Neural cell (in vitro differentiated cells): ENCODE measurements around the gene SLC39A7. TPM values are rescaled to one million over a fixed set of nuclear protein-coding genes. Genes with fewer than 3 reads are reported as not detected.

Source experiments
- H2AFZ ChIP-seq: fragments of 200-600, 300-800 bp; sonication (generic), shearing (Covaris generic); 2 replicates; pipeline ENCODE4 v1.6.0; 2014; ENCODE audit warnings: low read depth, mild to moderate bottlenecking, antibody characterized with exemption, low read length, moderate library complexity
- H3F3A ChIP-seq: fragments of 200-600 bp; shearing (Covaris generic); 2 replicates; pipeline ENCODE4 v1.6.1; 2016; ENCODE audit warnings: mild to moderate bottlenecking, moderate library complexity, mixed read lengths, antibody characterized with exemption, low read length; ENCODE audit not compliant: insufficient read depth, poor library complexity, severe bottlenecking
- H3K27ac ChIP-seq: fragments of 200-600, 300-800 bp; sonication (generic), shearing (Covaris generic); 2 replicates; pipeline ENCODE4 v1.5.1; 2014; ENCODE audit warnings: mild to moderate bottlenecking, low read length, moderate library complexity
- H3K27me3 ChIP-seq: fragments of 300-800, 200-600 bp; sonication (generic), shearing (Covaris generic); 2 replicates; pipeline ENCODE4 v1.6.0; 2014; ENCODE audit warnings: mild to moderate bottlenecking, low read depth, low read length, moderate library complexity; ENCODE audit not compliant: insufficient read depth
- H3K36me3 ChIP-seq: fragments of 300-800, 200-600 bp; sonication (generic), shearing (Covaris generic); 2 replicates; pipeline ENCODE4 v1.5.1; 2014; ENCODE audit warnings: mild to moderate bottlenecking, antibody characterized with exemption, low read length, moderate library complexity; ENCODE audit not compliant: insufficient read depth
- H3K4me2 ChIP-seq: fragments of 300-800, 200-600 bp; sonication (generic), shearing (Covaris generic); 2 replicates; pipeline ENCODE4 v1.6.0; 2014; ENCODE audit warnings: mild to moderate bottlenecking, low read length
- H3K4me3 ChIP-seq: fragments of 300-800, 200-600 bp; sonication (generic), shearing (Covaris generic); 2 replicates; pipeline ENCODE4 v1.5.1; 2014; ENCODE audit warnings: mild to moderate bottlenecking, low read length, moderate library complexity
- H3K79me2 ChIP-seq: fragments of 200-600 bp; shearing (Covaris generic); replicated peaks from 2 replicates; pipeline ENCODE4 v1.6.0; 2014; ENCODE audit warnings: mild to moderate bottlenecking, low read length, moderate library complexity; ENCODE audit not compliant: insufficient read depth
- H3K9ac ChIP-seq: fragments of 300-800, 200-600 bp; sonication (generic), shearing (Covaris generic); 2 replicates; pipeline ENCODE4 v1.6.1; 2016; ENCODE audit warnings: mild to moderate bottlenecking, low read length, mixed read lengths
- H3K9me2 ChIP-seq: fragments of 200-600 bp; shearing (Covaris generic); 2 replicates; pipeline ENCODE4 v1.6.1; 2016; ENCODE audit warnings: mild to moderate bottlenecking, low read length, mixed read lengths; ENCODE audit not compliant: insufficient read depth
- H3K9me3 ChIP-seq: fragments of 200-600, 300-800 bp; sonication (generic), shearing (Covaris generic); 2 replicates; pipeline ENCODE4 v1.6.1; 2016; ENCODE audit warnings: mild to moderate bottlenecking, mixed run types, low read length, moderate library complexity, mixed read lengths
- H4K20me1 ChIP-seq: fragments of 200-600 bp; shearing (Covaris generic); 2 replicates; pipeline ENCODE4 v1.6.1; 2016; ENCODE audit warnings: mild to moderate bottlenecking, mixed run types; ENCODE audit not compliant: insufficient read depth
- CTCF ChIP-seq: fragments of 450-650 bp; IDR thresholded peaks from 2 replicates; pipeline ENCODE4 v1.5.1; 2014; ENCODE audit warnings: antibody characterized with exemption, mild to moderate bottlenecking, moderate library complexity; ENCODE audit not compliant: poor library complexity, severe bottlenecking
- EP300 ChIP-seq: fragments of 450-650 bp; conservative IDR thresholded peaks from 2 replicates; pipeline ENCODE4 v1.6.1; 2014; ENCODE audit warnings: antibody characterized with exemption, mild to moderate bottlenecking, moderate library complexity; ENCODE audit not compliant: poor library complexity, severe bottlenecking
- EZH2 ChIP-seq: fragments of 200-600, 300-800 bp; shearing (Covaris generic), sonication (generic); IDR thresholded peaks from 2 replicates; pipeline ENCODE4 v1.6.1; 2014; ENCODE audit warnings: antibody characterized with exemption, low read length, borderline replicate concordance, mild to moderate bottlenecking; ENCODE audit not compliant: insufficient read depth, poor library complexity, severe bottlenecking
- MXI1 ChIP-seq: fragments of 450-650 bp; conservative IDR thresholded peaks from 2 replicates; pipeline ENCODE4 v1.6.1; 2014; ENCODE audit warnings: antibody characterized with exemption, mild to moderate bottlenecking; ENCODE audit not compliant: poor library complexity, severe bottlenecking
- POLR2AphosphoS5 ChIP-seq: IDR thresholded peaks from 2 replicates; pipeline ENCODE4 v1.6.1; 2012
- RAD21 ChIP-seq: fragments of 450-650 bp; conservative IDR thresholded peaks from 2 replicates; pipeline ENCODE4 v1.6.1; 2014; ENCODE audit warnings: antibody characterized with exemption, mild to moderate bottlenecking, moderate library complexity
- SMC3 ChIP-seq: fragments of 450-650 bp; conservative IDR thresholded peaks from 2 replicates; pipeline ENCODE4 v1.6.1; 2014; ENCODE audit warnings: antibody characterized with exemption, mild to moderate bottlenecking, moderate library complexity; ENCODE audit not compliant: poor library complexity
- TAF1 ChIP-seq: IDR thresholded peaks from 2 replicates; pipeline ENCODE4 v1.6.1; 2012; ENCODE audit warnings: low read depth
- polyA plus RNA-seq: library from polyadenylated mRNA; depleted of rRNA; stranded (reverse); fragments of >200 nt; gene quantifications from 2 replicates; pipeline ENCODE4 v1.2.3, GENCODE V29; 2014
- TF ChIP-seq, protein P1 (sequence below): IDR thresholded peaks from 2 replicates; pipeline ENCODE4 v1.6.1; 2012; ENCODE audit warnings: borderline replicate concordance

SLC39A7 gene
- polyA plus RNA-seq, 1 donor from 2014 or later, result 99.8 TPM

- H3K4me2 ChIP-seq, result no peak overlapping the region
- H3K27me3 ChIP-seq, result no peaks in the 10 kb centered on the region
- H4K20me1 ChIP-seq, result no peaks in the 10 kb centered on the region
- H3K27ac ChIP-seq, result no peak overlapping the region
- no peak overlapping the region for H3K9ac ChIP-seq
- no peak overlapping the region for H3K4me3 ChIP-seq
- H3K9me3 ChIP-seq, result no peaks in the 10 kb centered on the region
- no peaks in the 10 kb centered on the region for H3K36me3 ChIP-seq
- no peak overlapping the region for H2AFZ ChIP-seq
- TF ChIP-seq RAD21 (no peak), TAF1 (no peak), EP300 (no peak), MXI1 (no peak), CTCF (no peak), EZH2 (no peak), SMC3 (no peak), POLR2AphosphoS5 (no peak)
- TF ChIP-seq, protein P1, sequence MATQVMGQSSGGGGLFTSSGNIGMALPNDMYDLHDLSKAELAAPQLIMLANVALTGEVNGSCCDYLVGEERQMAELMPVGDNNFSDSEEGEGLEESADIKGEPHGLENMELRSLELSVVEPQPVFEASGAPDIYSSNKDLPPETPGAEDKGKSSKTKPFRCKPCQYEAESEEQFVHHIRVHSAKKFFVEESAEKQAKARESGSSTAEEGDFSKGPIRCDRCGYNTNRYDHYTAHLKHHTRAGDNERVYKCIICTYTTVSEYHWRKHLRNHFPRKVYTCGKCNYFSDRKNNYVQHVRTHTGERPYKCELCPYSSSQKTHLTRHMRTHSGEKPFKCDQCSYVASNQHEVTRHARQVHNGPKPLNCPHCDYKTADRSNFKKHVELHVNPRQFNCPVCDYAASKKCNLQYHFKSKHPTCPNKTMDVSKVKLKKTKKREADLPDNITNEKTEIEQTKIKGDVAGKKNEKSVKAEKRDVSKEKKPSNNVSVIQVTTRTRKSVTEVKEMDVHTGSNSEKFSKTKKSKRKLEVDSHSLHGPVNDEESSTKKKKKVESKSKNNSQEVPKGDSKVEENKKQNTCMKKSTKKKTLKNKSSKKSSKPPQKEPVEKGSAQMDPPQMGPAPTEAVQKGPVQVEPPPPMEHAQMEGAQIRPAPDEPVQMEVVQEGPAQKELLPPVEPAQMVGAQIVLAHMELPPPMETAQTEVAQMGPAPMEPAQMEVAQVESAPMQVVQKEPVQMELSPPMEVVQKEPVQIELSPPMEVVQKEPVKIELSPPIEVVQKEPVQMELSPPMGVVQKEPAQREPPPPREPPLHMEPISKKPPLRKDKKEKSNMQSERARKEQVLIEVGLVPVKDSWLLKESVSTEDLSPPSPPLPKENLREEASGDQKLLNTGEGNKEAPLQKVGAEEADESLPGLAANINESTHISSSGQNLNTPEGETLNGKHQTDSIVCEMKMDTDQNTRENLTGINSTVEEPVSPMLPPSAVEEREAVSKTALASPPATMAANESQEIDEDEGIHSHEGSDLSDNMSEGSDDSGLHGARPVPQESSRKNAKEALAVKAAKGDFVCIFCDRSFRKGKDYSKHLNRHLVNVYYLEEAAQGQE, result no peak
- H3F3A ChIP-seq, result no peaks in the 10 kb centered on the region
- no peaks in the 10 kb centered on the region for H3K9me2 ChIP-seq
- H3K79me2 ChIP-seq, result no peaks in the 10 kb centered on the region
These were observed 33.0 kb upstream of the SLC39A7 start for GRCh38 chr6:33167374-33168283.

- Histone ChIP-seq H3K27ac (no peak overlapping the region), H3K9ac (no peak overlapping the region), H3K9me2 (no peaks in the 10 kb centered on the region), H3F3A (no peaks in the 10 kb centered on the region), H2AFZ (no peak overlapping the region), H3K4me2 (no peak overlapping the region), H3K27me3 (no peaks in the 10 kb centered on the region), H3K36me3 (no peaks in the 10 kb centered on the region), H3K4me3 (no peak overlapping the region), H4K20me1 (no peaks in the 10 kb centered on the region), H3K79me2 (no peaks in the 10 kb centered on the region), H3K9me3 (no peaks in the 10 kb centered on the region)
- TF ChIP-seq EP300 (no peak), MXI1 (no peak), CTCF (no peak), SMC3 (no peak), POLR2AphosphoS5 (no peak), EZH2 (no peak), RAD21 (no peak), TAF1 (no peak)
- TF ChIP-seq, protein P1, result no peak
These were observed 32.4 kb upstream of the SLC39A7 start for GRCh38 chr6:33168284-33168601.
